Measurements from ENCODE around the gene TSNAX.

DNA sequence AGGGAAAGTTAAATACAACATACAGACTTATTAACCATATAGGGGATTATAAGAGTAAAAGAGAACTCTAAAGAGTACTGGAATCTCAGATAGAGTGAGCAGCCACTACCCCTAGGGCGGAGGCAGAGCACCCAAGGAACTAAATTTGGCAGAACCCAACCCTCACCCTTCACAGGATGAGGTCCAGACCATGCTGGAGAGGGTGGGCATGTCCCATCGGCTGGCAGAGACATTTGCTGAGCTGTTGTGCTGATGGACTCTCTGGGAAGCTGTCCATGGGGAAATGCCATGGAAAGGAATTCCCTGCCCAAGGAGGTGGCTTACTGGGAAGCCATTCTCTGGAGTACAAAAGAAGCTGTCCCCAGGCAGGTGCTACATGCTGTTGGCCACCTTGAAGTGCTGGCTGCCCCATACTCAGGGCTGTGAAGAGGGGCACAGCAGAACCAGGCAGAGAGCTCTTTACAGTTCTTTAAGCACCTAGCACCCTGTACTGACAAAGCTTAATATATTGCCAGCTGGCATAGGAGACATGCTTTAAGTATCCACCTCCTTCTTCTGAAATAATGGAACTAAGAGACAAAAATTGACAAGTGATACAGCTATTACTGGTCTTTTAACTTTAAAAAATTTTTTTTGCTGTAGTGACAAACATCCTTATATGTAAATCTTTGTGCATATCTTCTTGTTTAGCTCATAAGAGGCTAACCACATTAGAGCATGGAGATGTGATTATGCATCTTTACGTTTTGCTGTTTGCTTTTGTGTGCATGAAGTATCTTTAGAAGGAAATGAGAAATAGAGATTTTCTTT lies 29.6 kb downstream of the TSNAX start:
- TF ChIP-seq CTCF (IDR thresholded peaks at IDR 0.05) (no peak), SOX15 (CRISPR knock-in tag; IDR thresholded peaks at IDR 0.05) (no peak), JUN (CRISPR knock-in tag; IDR thresholded peaks at IDR 0.05) (no peak), E2F5 (CRISPR knock-in tag; IDR thresholded peaks at IDR 0.05) (no peak)

Measured in WTC11 (cell line).